Pancreas (tissue), 10 donors: Measurements from ENCODE around the gene HOXD3. TPM values are rescaled to one million over a fixed set of nuclear protein-coding genes. Genes with fewer than 3 reads are reported as not detected.

Experiments
- ATAC-seq, 4 donors: fragments of 200-7000 bp; cut with Tn5 transposase; one replicate each; pipeline versions ENCODE4 v1.8.0 to v1.9.1; 2020; ENCODE audit warnings: mild to moderate bottlenecking in 4 of 4, moderate library complexity in 4 of 4
- DNase-seq, 6 donors: peaks; one replicate each; pipeline ENCODE4 v3.0.0-alpha.2; 2020
- FAIRE-seq: peaks from 2 replicates; lab custom pipeline; 2012; peaks lifted over from hg19 to GRCh38; lab: Jason Lieb, UNC
- H3K27ac ChIP-seq, 4 donors: fragments of 200-600 bp; sonication (generic); 1 replicate in 3 of 4; 2 replicates in 1 of 4; pipeline versions ENCODE4 v1.5.0 to v1.8.0; 2020
- H3K27me3 ChIP-seq, 4 donors: fragments of 200-600 bp; one replicate each; pipeline ENCODE4 v1.8.0; 2021
- H3K36me3 ChIP-seq, 3 donors: fragments of 200-600 bp; sonication (generic) in 1 of 3; one replicate each; pipeline versions ENCODE4 v1.5.0 to v1.8.0; 2020 to 2021
- H3K4me1 ChIP-seq, 3 donors: fragments of 200-600 bp; one replicate each; pipeline ENCODE4 v1.8.0; 2021
- H3K4me3 ChIP-seq, 4 donors: fragments of 200-600 bp; sonication (generic) in 2 of 4; one replicate each; pipeline versions ENCODE4 v1.5.0 to v1.8.0; 2020 to 2021
- H3K9me3 ChIP-seq, 4 donors: fragments of 200-600 bp; one replicate each; pipeline ENCODE4 v1.8.0; 2021
- WGBS, 2 donors: extraction: QIAGEN DNeasy Blood & Tissue Kit; methylation state at CpG; one replicate each; pipeline ENCODE4 v1.1.7; 2013; 5-methylcytosine and 5-hydroxymethylcytosine counted together
- intact Hi-C, 3 donors: fragments of 100-400 bp; cut with DNase I; formaldehyde crosslinking; loops; one replicate each; pipeline versions ENCODE4 v1.11.1 to v1.14.2; 2022
- polyA plus RNA-seq, 2 donors: library from polyadenylated mRNA; stranded (reverse); fragments of 200-250 nt; gene quantifications; one replicate each; pipeline ENCODE4 v1.2.3, GENCODE V29; 2013
- total RNA-seq, 6 donors: library from RNA; stranded (reverse); fragmentation: NEBNext Ultra II Directional in 4 of 6; extraction: Animal tissue kit (Norgen Biotek cat#: 25700) in 4 of 6; gene quantifications; one replicate each; pipeline versions ENCODE4 v1.2.1 to v1.2.4, GENCODE V29; 2021 to 2023
- TF ChIP-seq, protein P1 (sequence below), 4 donors: fragments of 200-600 bp; sonication (generic) in 3 of 4; IDR thresholded peaks; one replicate each; pipeline versions ENCODE4 v1.5.0 to v1.8.0; 2021; ENCODE audit warnings: antibody characterized with exemption in 4 of 4
- donor health status: healthy with polysubstance abuse.
- donor health status: DM: no; HTN: no; CAD: no; lungs with moderate emphysema.
- donor health status: DM: no; HTN: no; CAD: no.
- donor health status: control.
- donor health status: control.
- donor health status: Bipolar disorder and iron deficiency.
- donor health status: DM: yes; HTN: yes; CAD: no.
- donor health status: DM: no; HTN: no; CAD: no.
- donor health status: DM: no; HTN: no; CAD: no.
- donor health status: DM: yes; HTN: yes; CAD: no.

The HOXD3 gene
- total and polyA plus RNA-seq, 8 donors = 0.19 to 0.68 (median 0.25) TPM; not detected in 1

- WGBS, 2 donors = 16 to 17% methylated on average over 9 of the region's 9 CpGs
- no peak overlapping the region for H3K4me3 ChIP-seq
- no peaks in the 10 kb centered on the region for H3K9me3 ChIP-seq
- peaks cover 0 to 5% (median 0%) of the 10 kb centered on the region in 3 donors for H3K4me1 ChIP-seq
- no peak for DNase-seq
- FAIRE-seq = no peak
- H3K27me3 ChIP-seq = peaks cover 0 to 84% (median 37%) of the 10 kb centered on the region in 4 donors
- H3K36me3 ChIP-seq = no peaks in the 10 kb centered on the region
- intact Hi-C loops = loop anchor here in 2 of 3 donors (5.0 to 10.0 kb wide), 4 partner anchors 512 to 1020 kb away; no protein-coding TSS in a partner anchor
- H3K27ac ChIP-seq = no peak overlapping the region
- no peak for ATAC-seq
- TF ChIP-seq, protein P1, sequence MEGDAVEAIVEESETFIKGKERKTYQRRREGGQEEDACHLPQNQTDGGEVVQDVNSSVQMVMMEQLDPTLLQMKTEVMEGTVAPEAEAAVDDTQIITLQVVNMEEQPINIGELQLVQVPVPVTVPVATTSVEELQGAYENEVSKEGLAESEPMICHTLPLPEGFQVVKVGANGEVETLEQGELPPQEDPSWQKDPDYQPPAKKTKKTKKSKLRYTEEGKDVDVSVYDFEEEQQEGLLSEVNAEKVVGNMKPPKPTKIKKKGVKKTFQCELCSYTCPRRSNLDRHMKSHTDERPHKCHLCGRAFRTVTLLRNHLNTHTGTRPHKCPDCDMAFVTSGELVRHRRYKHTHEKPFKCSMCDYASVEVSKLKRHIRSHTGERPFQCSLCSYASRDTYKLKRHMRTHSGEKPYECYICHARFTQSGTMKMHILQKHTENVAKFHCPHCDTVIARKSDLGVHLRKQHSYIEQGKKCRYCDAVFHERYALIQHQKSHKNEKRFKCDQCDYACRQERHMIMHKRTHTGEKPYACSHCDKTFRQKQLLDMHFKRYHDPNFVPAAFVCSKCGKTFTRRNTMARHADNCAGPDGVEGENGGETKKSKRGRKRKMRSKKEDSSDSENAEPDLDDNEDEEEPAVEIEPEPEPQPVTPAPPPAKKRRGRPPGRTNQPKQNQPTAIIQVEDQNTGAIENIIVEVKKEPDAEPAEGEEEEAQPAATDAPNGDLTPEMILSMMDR (IDR thresholded peaks at IDR 0.05) = no peak
These were observed 31.9 kb upstream of the HOXD3 start for GRCh38 chr2:176124947-176125771.

- no peak overlapping the region for H3K27ac ChIP-seq
- ATAC-seq (no peak), DNase-seq (no peak), FAIRE-seq (no peak)
- intact Hi-C loops = loop anchor here in 2 of 3 donors (5.0 to 10.0 kb wide), 4 partner anchors 512 to 1019 kb away; no protein-coding TSS in a partner anchor
- TF ChIP-seq, protein P1 (IDR thresholded peaks at IDR 0.05) = no peak
- 13 to 18% methylated on average over 6 of the region's 6 CpGs for WGBS, 2 donors
- no peaks in the 10 kb centered on the region for H3K9me3 ChIP-seq
- H3K4me1 ChIP-seq = peaks cover 0 to 5% (median 0%) of the 10 kb centered on the region in 3 donors
- H3K4me3 ChIP-seq = no peak overlapping the region
- peaks cover 0 to 82% (median 37%) of the 10 kb centered on the region in 4 donors for H3K27me3 ChIP-seq
- H3K36me3 ChIP-seq = no peaks in the 10 kb centered on the region
These were observed 31.4 kb upstream of the HOXD3 start for GRCh38 chr2:176125772-176126054.

GRCh38 chr2:176126929-176127773, 30.0 kb upstream of the HOXD3 start:
- H3K4me3 ChIP-seq = no peak overlapping the region
- no peak overlapping the region for H3K27ac ChIP-seq
- TF ChIP-seq, protein P1 (IDR thresholded peaks at IDR 0.05) = peak; percentile 63 to 86 (median 76)
- peak; percentile 68 for FAIRE-seq
- H3K36me3 ChIP-seq = no peaks in the 10 kb centered on the region
- WGBS, 2 donors = 2 to 4% methylated on average over 13 of the region's 13 CpGs
- H3K27me3 ChIP-seq = peaks cover 6 to 82% (median 37%) of the 10 kb centered on the region in 4 donors
- H3K9me3 ChIP-seq = no peaks in the 10 kb centered on the region
- peak in 5 of 6 donors; percentile 30 to 82 (median 66) for DNase-seq
- intact Hi-C loops = loop anchor here in 2 of 3 donors (5.0 to 10.0 kb wide), 4 partner anchors 510 to 1018 kb away; no protein-coding TSS in a partner anchor
- H3K4me1 ChIP-seq = peaks cover 0 to 10% (median 2%) of the 10 kb centered on the region in 3 donors
- ATAC-seq = peak in 3 of 4 donors; percentile 50 to 63 (median 60)

DNA sequence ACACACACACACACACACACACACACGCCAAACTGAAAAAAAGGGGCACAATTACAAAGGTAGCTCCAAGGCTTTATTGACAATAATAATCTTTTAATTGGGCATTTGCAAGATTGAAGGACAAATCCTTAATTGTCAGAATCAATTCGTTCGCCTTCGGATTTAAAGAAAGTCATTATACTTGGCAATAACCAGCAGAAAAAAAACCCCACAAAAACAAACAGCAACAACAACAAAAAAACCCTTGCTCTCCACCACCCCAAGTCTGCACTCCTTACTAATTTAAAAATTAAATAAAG, 29.4 kb upstream of the HOXD3 start:
- no peak for DNase-seq
- TF ChIP-seq, protein P1 (IDR thresholded peaks at IDR 0.05) = no peak
- intact Hi-C loops = loop anchor here in 2 of 3 donors (5.0 to 10.0 kb wide), 4 partner anchors 510 to 1017 kb away; no protein-coding TSS in a partner anchor
- no peak for ATAC-seq
- Histone ChIP-seq H3K27me3 (peaks cover 12 to 82% (median 37%) of the 10 kb centered on the region in 4 donors), H3K4me3 (no peak overlapping the region), H3K36me3 (no peaks in the 10 kb centered on the region), H3K4me1 (peaks cover 0 to 8% (median 5%) of the 10 kb centered on the region in 3 donors), H3K27ac (no peak overlapping the region), H3K9me3 (no peaks in the 10 kb centered on the region)
- 22 to 24% methylated on average over 4 of the region's 4 CpGs for WGBS, 2 donors
- no peak for FAIRE-seq
